Kidney (tissue), 14 donors: Measurements from ENCODE around the gene OR6J1. TPM values are rescaled to one million over a fixed set of nuclear protein-coding genes. Genes with fewer than 3 reads are reported as not detected.

Source experiments
- DNase-seq, 5 donors: peaks; one replicate each; pipeline ENCODE4 v3.0.0-alpha.2; 2013 to 2020
- FAIRE-seq: peaks from 2 replicates; lab custom pipeline; 2012; peaks lifted over from hg19 to GRCh38; lab: Jason Lieb, UNC
- H3K27ac ChIP-seq, 2 donors: one replicate each; pipeline ENCODE4 v1.7.0; 2013; ENCODE audit warnings: low read depth in 2 of 2, low read length in 2 of 2, inconsistent platforms in 1 of 2
- H3K27me3 ChIP-seq: one replicate; pipeline ENCODE4 v1.7.1; 2013; ENCODE audit warnings: low read length, inconsistent platforms; ENCODE audit not compliant: control insufficient read depth, insufficient read depth
- H3K36me3 ChIP-seq, 3 donors: one replicate each; pipeline versions ENCODE4 v1.7.0 to v1.7.1; 2013; ENCODE audit warnings: low read length in 3 of 3, control low read depth in 1 of 3, inconsistent platforms in 1 of 3; ENCODE audit not compliant: insufficient read depth in 3 of 3, control insufficient read depth in 2 of 3
- H3K4me1 ChIP-seq, 3 donors: one replicate each; pipeline versions ENCODE4 v1.7.0 to v1.7.1; 2013; ENCODE audit warnings: low read length in 3 of 3, inconsistent platforms in 1 of 3, low read depth in 1 of 3; ENCODE audit not compliant: control insufficient read depth in 2 of 3, insufficient read depth in 2 of 3
- H3K4me3 ChIP-seq, 3 donors: one replicate each; pipeline versions ENCODE4 v1.7.0 to v1.8.1; 2013; ENCODE audit warnings: low read length in 3 of 3, control low read depth in 1 of 3, inconsistent platforms in 1 of 3
- H3K9ac ChIP-seq, 3 donors: one replicate each; pipeline versions ENCODE4 v1.7.0 to v1.7.1; 2013; ENCODE audit warnings: low read length in 3 of 3, control low read depth in 1 of 3, inconsistent platforms in 1 of 3
- H3K9me3 ChIP-seq, 3 donors: one replicate each; pipeline versions ENCODE4 v1.7.0 to v1.7.1; 2013; ENCODE audit warnings: low read length in 3 of 3, control low read depth in 1 of 3, inconsistent platforms in 1 of 3; ENCODE audit not compliant: control insufficient read depth in 2 of 3, insufficient read depth in 1 of 3
- intact Hi-C: fragments of 100-400 bp; cut with DNase I; formaldehyde crosslinking; loops from one replicate; pipeline ENCODE4 v1.11.1; 2022
- polyA plus RNA-seq: library from polyadenylated mRNA; stranded (reverse); fragments of 350-450 nt; fragmentation: Illumina TruSeq; extraction: RNeasy Lipid Tissue Mini Kit (QIAGEN cat#74804); gene quantifications from one replicate; pipeline ENCODE4 v1.2.3, GENCODE V29; 2014; ENCODE audit warnings: low read depth, low replicate concordance; ENCODE audit not compliant: insufficient read depth
- total RNA-seq: library from RNA; stranded (reverse); fragmentation: NEBNext Ultra II Directional; extraction: Animal tissue kit (Norgen Biotek cat#: 25700); gene quantifications from one replicate; pipeline ENCODE4 v1.2.1, GENCODE V29; 2021
- TF ChIP-seq, protein P1 (sequence below): IDR thresholded peaks from 3 replicates; pipeline ENCODE4 v1.5.1; 2012; ENCODE audit warnings: mild to moderate bottlenecking, moderate library complexity, borderline replicate concordance; ENCODE audit not compliant: insufficient read depth; ENCODE audit errors: extremely low read depth
- donor health status: control.
- donor health status: control.
- donor health status: control.
- donor health status: control.
- donor health status: control.
- donor health status: DM: yes; HTN: yes; CAD: no.
- donor health status: Normal renal cell carcinoma (clear cell type).

The OR6J1 gene
- total and polyA plus RNA-seq, 2 donors from 2014 or later, result not detected

- TF ChIP-seq, protein P1, sequence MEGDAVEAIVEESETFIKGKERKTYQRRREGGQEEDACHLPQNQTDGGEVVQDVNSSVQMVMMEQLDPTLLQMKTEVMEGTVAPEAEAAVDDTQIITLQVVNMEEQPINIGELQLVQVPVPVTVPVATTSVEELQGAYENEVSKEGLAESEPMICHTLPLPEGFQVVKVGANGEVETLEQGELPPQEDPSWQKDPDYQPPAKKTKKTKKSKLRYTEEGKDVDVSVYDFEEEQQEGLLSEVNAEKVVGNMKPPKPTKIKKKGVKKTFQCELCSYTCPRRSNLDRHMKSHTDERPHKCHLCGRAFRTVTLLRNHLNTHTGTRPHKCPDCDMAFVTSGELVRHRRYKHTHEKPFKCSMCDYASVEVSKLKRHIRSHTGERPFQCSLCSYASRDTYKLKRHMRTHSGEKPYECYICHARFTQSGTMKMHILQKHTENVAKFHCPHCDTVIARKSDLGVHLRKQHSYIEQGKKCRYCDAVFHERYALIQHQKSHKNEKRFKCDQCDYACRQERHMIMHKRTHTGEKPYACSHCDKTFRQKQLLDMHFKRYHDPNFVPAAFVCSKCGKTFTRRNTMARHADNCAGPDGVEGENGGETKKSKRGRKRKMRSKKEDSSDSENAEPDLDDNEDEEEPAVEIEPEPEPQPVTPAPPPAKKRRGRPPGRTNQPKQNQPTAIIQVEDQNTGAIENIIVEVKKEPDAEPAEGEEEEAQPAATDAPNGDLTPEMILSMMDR, result no peak
- Histone ChIP-seq H3K36me3 (peaks cover 6 to 21% (median 21%) of the 10 kb centered on the region in 3 donors), H3K9me3 (no peaks in the 10 kb centered on the region), H3K4me3 (peak overlapping the region; percentile 91 to 98 (median 92)), H3K27me3 (no peaks in the 10 kb centered on the region), H3K27ac (peak overlapping the region; percentile 88 to 96), H3K4me1 (peaks cover 2 to 9% (median 8%) of the 10 kb centered on the region in 3 donors), H3K9ac (peak overlapping the region; percentile 85 to 96 (median 91))
- FAIRE-seq (no peak), DNase-seq (peak in 3 of 5 donors; percentile 48 to 84 (median 77))
- intact Hi-C loops, result no loop called here
Observed at GRCh38 chr14:22598896-22599244, 45.3 kb downstream of the OR6J1 start.

DNA sequence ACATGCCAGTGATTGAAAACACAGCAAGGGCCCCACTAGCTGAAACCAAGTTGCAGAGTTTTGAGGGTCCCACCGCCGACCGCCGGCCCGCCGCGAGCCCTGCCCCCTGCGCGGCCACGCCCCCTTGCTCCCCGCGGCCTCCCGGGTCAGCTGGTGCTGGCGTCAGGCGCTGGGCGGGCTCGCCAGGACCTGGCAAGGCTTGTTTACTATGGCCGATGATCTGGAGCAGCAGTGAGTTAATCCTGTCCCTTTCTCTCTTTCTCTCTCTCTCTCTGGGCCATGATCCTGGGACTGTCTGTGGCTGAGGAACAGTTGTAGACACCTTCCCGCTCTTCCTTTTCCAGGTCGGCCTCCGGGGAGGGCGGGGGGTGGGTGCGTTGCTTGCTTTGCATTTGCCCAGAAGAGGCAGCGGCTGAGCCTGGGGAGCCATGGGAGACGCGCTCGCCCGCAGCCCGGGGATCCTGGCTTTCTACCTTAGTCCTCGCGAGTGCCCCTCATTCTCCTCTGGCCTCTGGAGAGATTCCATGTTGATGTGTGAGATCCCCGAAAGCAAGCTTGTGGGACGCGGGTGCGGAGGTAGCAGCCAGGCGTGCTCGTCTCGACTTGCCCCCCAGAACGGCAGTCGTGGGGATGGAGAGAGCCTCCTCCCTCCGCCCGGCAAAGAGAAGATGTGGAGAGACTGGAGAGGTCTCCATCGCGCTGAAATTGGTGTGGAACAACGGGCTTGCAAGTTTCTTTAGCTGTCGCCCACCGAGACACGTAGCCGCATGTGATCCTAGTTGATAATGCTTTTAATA is 45.9 kb downstream of the OR6J1 start, which contains the start of gene ABHD4:
Gene ABHD4, plus strand, starts transcription at position 202 of the 797 bp plus-strand sequence. Its CDS starts 7 bp downstream, at position 209.
- peaks cover 6 to 18% (median 15%) of the 10 kb centered on the region in 3 donors for H3K36me3 ChIP-seq
- peak within 1 kb of the TSS; percentile 88 to 96 for H3K27ac ChIP-seq
- peak within 1 kb of the TSS; percentile 85 to 96 (median 91) for H3K9ac ChIP-seq
- no peaks in the 10 kb centered on the region for H3K9me3 ChIP-seq
- no peak for FAIRE-seq
- intact Hi-C loops, result no loop called here
- DNase-seq, result peak; percentile 84 to 93 (median 90)
- H3K4me1 ChIP-seq, result peaks cover 2 to 9% (median 8%) of the 10 kb centered on the region in 3 donors
- TF ChIP-seq, protein P1, result no peak
- H3K27me3 ChIP-seq, result no peaks in the 10 kb centered on the region
- peak within 1 kb of the TSS; percentile 91 to 98 (median 92) for H3K4me3 ChIP-seq

- H3K4me3 ChIP-seq, result peak overlapping the region; percentile 91 to 98 (median 92)
- TF ChIP-seq, protein P1, result no peak
- peaks cover 2 to 15% (median 11%) of the 10 kb centered on the region in 3 donors for H3K36me3 ChIP-seq
- H3K27me3 ChIP-seq, result no peaks in the 10 kb centered on the region
- H3K9ac ChIP-seq, result peak overlapping the region; percentile 33 to 96 (median 91)
- intact Hi-C loops, result no loop called here
- no peak for DNase-seq
- H3K9me3 ChIP-seq, result no peaks in the 10 kb centered on the region
- no peak for FAIRE-seq
- H3K27ac ChIP-seq, result peak overlapping the region; percentile 88 to 96
- H3K4me1 ChIP-seq, result peaks cover 2 to 9% (median 8%) of the 10 kb centered on the region in 3 donors
Observed at GRCh38 chr14:22597771-22598098, 46.4 kb downstream of the OR6J1 start.
